Tibial nerve (tissue), 4 donors: ENCODE measurements around the gene TP73. TPM values are rescaled to one million over a fixed set of nuclear protein-coding genes. Genes with fewer than 3 reads are reported as not detected.

ENCODE experiments used
- DNase-seq, 2 donors: peaks; one replicate each; pipeline ENCODE4 v3.0.0-alpha.2; 2019; ENCODE audit warnings: low spot score in 2 of 2
- H3K27ac ChIP-seq, 4 donors: fragments of 200-600 bp; sonication (generic) in 3 of 4; one replicate each; pipeline ENCODE4 v1.5.1; 2017 to 2019; ENCODE audit warnings: mild to moderate bottlenecking in 1 of 4
- H3K27me3 ChIP-seq, 2 donors: fragments of 200-600 bp; sonication (generic) in 1 of 2; one replicate each; pipeline versions ENCODE4 v1.5.1 to v1.6.0; 2017 to 2019
- H3K36me3 ChIP-seq, 3 donors: fragments of 200-600 bp; sonication (generic); one replicate each; pipeline ENCODE4 v1.5.1; 2018 to 2019
- H3K4me1 ChIP-seq, 4 donors: fragments of 200-600 bp; sonication (generic) in 3 of 4; one replicate each; pipeline ENCODE4 v1.5.1; 2017 to 2019
- H3K4me3 ChIP-seq, 4 donors: fragments of 200-600 bp; sonication (generic) in 3 of 4; one replicate each; pipeline ENCODE4 v1.5.1; 2017 to 2019; ENCODE audit warnings: mild to moderate bottlenecking in 1 of 4, moderate library complexity in 1 of 4
- H3K9me3 ChIP-seq, 4 donors: fragments of 200-600 bp; sonication (generic) in 3 of 4; one replicate each; pipeline ENCODE4 v1.5.1; 2017 to 2019
- EP300 ChIP-seq, 2 donors: sonication (generic); formaldehyde crosslinking; IDR thresholded peaks; one replicate each; pipeline ENCODE4 v1.6.1; 2017; ENCODE audit warnings: antibody characterized with exemption in 2 of 2, mild to moderate bottlenecking in 1 of 2
- POLR2A ChIP-seq, 2 donors: fragments of 450-650 bp; IDR thresholded peaks; one replicate each; pipeline ENCODE4 v1.6.1; 2017; ENCODE audit warnings: antibody characterized with exemption in 2 of 2, mild to moderate bottlenecking in 2 of 2, moderate library complexity in 2 of 2
- WGBS, 2 donors: methylation state at CpG; one replicate each; pipeline ENCODE4 v1.1.5; 2018; 5-methylcytosine and 5-hydroxymethylcytosine counted together
- total RNA-seq, 4 donors: library from RNA; depleted of rRNA; stranded (reverse); fragments of >200 nt; gene quantifications; one replicate each; pipeline ENCODE4 v1.1.0, GENCODE V29; 2016
- TF ChIP-seq, protein P1 (sequence below), 5 experiments: fragments of 200-600 bp in 3 of 5; fragments of 450-650 bp in 2 of 5; sonication (generic) in 3 of 5; IDR thresholded peaks; one replicate each; pipeline ENCODE4 v1.5.1; 2016 to 2019; ENCODE audit warnings: antibody characterized with exemption in 5 of 5, mild to moderate bottlenecking in 3 of 5, moderate library complexity in 2 of 5

The TP73 gene
- total RNA-seq, 4 donors from 2014 or later = 0.30 TPM; not detected in 3

GRCh38 chr1:3656450-3657095 lies 4.3 kb downstream of the TP73 start:
- Histone ChIP-seq H3K4me3 (no peak overlapping the region), H3K36me3 (no peaks in the 10 kb centered on the region), H3K9me3 (no peaks in the 10 kb centered on the region), H3K4me1 (peaks cover 0 to 17% (median 9%) of the 10 kb centered on the region in 4 donors), H3K27me3 (peaks cover 0 to 65% of the 10 kb centered on the region in 2 donors), H3K27ac (no peak overlapping the region)
- DNase-seq = no peak
- 82 to 85% methylated on average over 13 of the region's 13 CpGs for WGBS, 2 donors
- TF ChIP-seq, protein P1, sequence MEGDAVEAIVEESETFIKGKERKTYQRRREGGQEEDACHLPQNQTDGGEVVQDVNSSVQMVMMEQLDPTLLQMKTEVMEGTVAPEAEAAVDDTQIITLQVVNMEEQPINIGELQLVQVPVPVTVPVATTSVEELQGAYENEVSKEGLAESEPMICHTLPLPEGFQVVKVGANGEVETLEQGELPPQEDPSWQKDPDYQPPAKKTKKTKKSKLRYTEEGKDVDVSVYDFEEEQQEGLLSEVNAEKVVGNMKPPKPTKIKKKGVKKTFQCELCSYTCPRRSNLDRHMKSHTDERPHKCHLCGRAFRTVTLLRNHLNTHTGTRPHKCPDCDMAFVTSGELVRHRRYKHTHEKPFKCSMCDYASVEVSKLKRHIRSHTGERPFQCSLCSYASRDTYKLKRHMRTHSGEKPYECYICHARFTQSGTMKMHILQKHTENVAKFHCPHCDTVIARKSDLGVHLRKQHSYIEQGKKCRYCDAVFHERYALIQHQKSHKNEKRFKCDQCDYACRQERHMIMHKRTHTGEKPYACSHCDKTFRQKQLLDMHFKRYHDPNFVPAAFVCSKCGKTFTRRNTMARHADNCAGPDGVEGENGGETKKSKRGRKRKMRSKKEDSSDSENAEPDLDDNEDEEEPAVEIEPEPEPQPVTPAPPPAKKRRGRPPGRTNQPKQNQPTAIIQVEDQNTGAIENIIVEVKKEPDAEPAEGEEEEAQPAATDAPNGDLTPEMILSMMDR (IDR thresholded peaks at IDR 0.05) = no peak
- TF ChIP-seq POLR2A (IDR thresholded peaks at IDR 0.05) (no peak), EP300 (IDR thresholded peaks at IDR 0.05) (no peak)

GRCh38 chr1:3657096-3657475 lies 4.8 kb downstream of the TP73 start:
- peaks cover 0 to 62% of the 10 kb centered on the region in 2 donors for H3K27me3 ChIP-seq
- H3K9me3 ChIP-seq = no peaks in the 10 kb centered on the region
- DNase-seq = no peak
- no peak overlapping the region for H3K4me3 ChIP-seq
- no peaks in the 10 kb centered on the region for H3K36me3 ChIP-seq
- WGBS, 2 donors = 73 to 75% methylated on average over 6 of the region's 6 CpGs
- no peak for TF ChIP-seq POLR2A (IDR thresholded peaks at IDR 0.05)
- no peak for TF ChIP-seq EP300 (IDR thresholded peaks at IDR 0.05)
- TF ChIP-seq, protein P1 (IDR thresholded peaks at IDR 0.05) = no peak
- H3K4me1 ChIP-seq = peaks cover 0 to 11% (median 4%) of the 10 kb centered on the region in 4 donors
- no peak overlapping the region for H3K27ac ChIP-seq

DNA sequence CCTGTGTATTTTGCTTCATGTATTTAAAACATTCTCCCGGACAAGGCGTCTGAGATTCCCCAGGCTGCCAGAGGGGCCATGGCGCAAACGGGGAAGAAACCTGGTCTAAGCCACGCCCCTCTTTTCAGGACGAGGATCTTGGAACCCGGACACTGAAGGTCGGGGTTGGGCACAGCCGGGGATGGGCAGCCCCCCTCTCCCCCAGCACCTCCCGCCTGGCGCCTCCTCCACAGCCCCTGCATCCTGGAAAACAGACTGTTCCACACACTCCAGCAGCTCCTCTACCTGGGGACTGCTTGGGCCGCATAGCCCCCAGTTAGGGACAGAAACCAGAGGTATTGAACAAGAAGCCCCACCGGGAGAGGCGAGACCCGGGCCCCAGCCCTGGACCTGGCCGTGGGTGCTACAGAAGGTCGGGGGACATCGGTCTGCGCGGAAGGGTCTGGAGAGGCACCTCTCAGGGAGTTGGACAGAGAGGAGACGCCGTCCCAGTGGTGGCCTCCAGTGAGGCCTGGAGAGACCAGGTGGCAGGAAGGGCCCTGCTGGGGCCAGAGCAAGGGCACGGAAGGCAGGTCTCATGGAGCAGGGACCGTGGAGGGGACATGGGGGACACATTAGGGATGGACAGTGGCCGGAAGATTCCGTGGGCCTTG lies 5.4 kb downstream of the TP73 start:
- 60 to 66% methylated on average over 26 of the region's 26 CpGs for WGBS, 2 donors
- no peak for DNase-seq
- H3K27ac ChIP-seq = no peak overlapping the region
- no peaks in the 10 kb centered on the region for H3K36me3 ChIP-seq
- no peaks in the 10 kb centered on the region for H3K9me3 ChIP-seq
- peaks cover 0 to 63% of the 10 kb centered on the region in 2 donors for H3K27me3 ChIP-seq
- H3K4me3 ChIP-seq = no peak overlapping the region
- H3K4me1 ChIP-seq = peaks cover 0 to 5% (median 1%) of the 10 kb centered on the region in 4 donors
- no peak for TF ChIP-seq EP300 (IDR thresholded peaks at IDR 0.05)
- no peak for TF ChIP-seq POLR2A (IDR thresholded peaks at IDR 0.05)
- TF ChIP-seq, protein P1 (IDR thresholded peaks at IDR 0.05) = no peak

GRCh38 chr1:3658231-3658615 lies 5.9 kb downstream of the TP73 start:
- TF ChIP-seq POLR2A (IDR thresholded peaks at IDR 0.05) (no peak), EP300 (IDR thresholded peaks at IDR 0.05) (no peak)
- TF ChIP-seq, protein P1 (IDR thresholded peaks at IDR 0.05) = no peak
- no peak for DNase-seq
- 24 to 25% methylated on average over 14 of the region's 14 CpGs for whole genome bisulfite sequencing, 2 donors

DNA sequence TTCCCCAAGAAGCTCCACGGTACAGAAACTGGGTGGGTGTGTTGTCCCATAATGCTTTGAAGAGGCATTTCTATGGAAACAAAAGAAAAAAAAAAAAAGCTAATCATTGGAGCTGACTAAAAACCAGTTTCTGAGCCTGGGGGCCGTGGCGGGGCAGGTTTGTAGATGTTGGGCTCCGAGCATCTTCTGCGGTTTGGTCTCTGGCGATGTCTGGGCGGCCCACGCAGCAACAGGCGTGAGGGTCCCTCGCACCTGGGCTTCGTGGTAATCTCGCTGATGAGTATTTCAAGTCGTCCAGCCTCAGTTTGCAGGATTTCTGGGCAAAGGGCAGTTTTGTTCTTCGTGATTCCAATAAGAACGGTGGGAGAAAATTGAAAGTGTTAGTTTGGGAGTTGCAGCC lies 6.8 kb downstream of the TP73 start:
- Histone ChIP-seq H3K9me3 (no peaks in the 10 kb centered on the region), H3K27ac (no peak overlapping the region), H3K4me1 (no peaks in the 10 kb centered on the region), H3K4me3 (no peak overlapping the region), H3K36me3 (no peaks in the 10 kb centered on the region), H3K27me3 (peaks cover 0 to 56% of the 10 kb centered on the region in 2 donors)
- 81 to 87% methylated on average over 15 of the region's 15 CpGs for WGBS, 2 donors
- TF ChIP-seq POLR2A (IDR thresholded peaks at IDR 0.05) = no peak
- TF ChIP-seq EP300 (IDR thresholded peaks at IDR 0.05) = no peak
- TF ChIP-seq, protein P1 (IDR thresholded peaks at IDR 0.05) = no peak
- no peak for DNase-seq

More at GRCh38 chr1:3658231-3658615, 5.9 kb downstream of the TP73 start:
- Histone ChIP-seq H3K27me3 (peaks cover 0 to 63% of the 10 kb centered on the region in 2 donors), H3K4me3 (no peak overlapping the region), H3K27ac (no peak overlapping the region), H3K4me1 (peaks cover 0 to under 1% (median 0%) of the 10 kb centered on the region in 4 donors), H3K36me3 (no peaks in the 10 kb centered on the region), H3K9me3 (no peaks in the 10 kb centered on the region)
